ENCODE measurements around the gene OMD.
"Not testable (repeated sequence)": the region's sequence is repeated elsewhere in the genome, so short reads cannot be mapped to it uniquely, and the experiment has no call there.

OMD gene

GRCh38 chr9:92411157-92411556 lies 13.1 kb downstream of the OMD start:
- not testable (repeated sequence) for DNase-seq

DNA sequence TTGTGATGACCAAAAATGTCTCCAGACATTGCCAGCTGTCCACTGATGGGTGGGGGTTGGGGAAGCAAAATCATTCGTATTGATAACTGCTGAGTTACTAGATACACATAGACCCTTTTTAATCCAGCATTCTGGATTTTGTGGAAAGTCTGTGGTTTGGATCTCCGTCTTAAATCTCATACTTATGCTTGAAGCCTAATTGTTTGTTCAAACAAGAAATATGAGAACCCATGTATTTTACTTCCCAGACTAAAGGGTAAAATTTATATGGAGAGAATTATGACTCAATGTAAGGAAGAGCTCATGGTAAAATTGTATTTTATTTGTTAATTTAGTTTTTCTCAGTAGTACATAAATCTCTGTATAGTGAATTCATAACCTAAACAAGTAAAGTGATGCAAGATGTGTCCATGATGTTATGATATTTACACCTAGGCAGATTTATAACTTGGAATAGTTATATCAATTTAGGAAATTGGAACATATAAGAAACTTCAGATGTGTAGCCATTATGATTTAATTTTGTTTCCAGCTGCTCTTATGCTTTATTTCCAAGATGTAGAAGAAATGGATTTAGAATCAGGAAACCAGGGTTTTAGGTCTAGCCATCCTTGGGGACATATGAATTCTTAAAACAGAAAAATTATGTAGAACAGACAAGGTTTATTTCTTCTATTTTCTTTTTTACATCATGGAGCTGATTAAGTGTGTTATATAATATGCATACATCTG lies 15.4 kb downstream of the OMD start:
- peak in 1 of 3 experiments; percentile 2 for DNase-seq

GRCh38 chr9:92407818-92408217 lies 16.5 kb downstream of the OMD start:
- no peak for DNase-seq

- no peak for DNase-seq
Measured at GRCh38 chr9:92406477-92406876, 17.8 kb downstream of the OMD start.

DNA sequence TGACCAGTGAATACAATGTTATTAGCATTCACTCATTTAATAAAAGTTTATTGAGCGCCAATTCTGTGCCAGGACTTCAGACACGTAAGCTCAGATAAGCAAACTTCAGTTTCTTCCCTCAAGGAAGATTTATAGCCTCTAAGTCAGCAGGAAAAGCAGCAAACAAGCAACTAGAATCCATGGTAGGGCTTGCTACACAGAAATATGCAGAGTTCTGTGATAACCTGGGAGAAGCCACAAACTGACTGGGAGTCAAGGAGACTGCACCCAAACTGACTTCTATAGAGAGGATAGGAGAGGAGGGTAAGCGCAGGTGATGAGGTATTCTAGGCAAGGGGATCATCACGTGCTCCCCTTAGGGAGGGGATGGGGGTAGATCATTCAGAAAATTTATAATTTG lies 18.5 kb downstream of the OMD start:
- DNase-seq, result no peak

- DNase-seq, result no peak
Measured at GRCh38 chr9:92404042-92404836, 20.0 kb downstream of the OMD start, which contains the start of gene OGN. TSS of gene OGN (minus strand) at chr9:92404578. CDS start at chr9:92403407, 1,171 bp downstream.

DNA sequence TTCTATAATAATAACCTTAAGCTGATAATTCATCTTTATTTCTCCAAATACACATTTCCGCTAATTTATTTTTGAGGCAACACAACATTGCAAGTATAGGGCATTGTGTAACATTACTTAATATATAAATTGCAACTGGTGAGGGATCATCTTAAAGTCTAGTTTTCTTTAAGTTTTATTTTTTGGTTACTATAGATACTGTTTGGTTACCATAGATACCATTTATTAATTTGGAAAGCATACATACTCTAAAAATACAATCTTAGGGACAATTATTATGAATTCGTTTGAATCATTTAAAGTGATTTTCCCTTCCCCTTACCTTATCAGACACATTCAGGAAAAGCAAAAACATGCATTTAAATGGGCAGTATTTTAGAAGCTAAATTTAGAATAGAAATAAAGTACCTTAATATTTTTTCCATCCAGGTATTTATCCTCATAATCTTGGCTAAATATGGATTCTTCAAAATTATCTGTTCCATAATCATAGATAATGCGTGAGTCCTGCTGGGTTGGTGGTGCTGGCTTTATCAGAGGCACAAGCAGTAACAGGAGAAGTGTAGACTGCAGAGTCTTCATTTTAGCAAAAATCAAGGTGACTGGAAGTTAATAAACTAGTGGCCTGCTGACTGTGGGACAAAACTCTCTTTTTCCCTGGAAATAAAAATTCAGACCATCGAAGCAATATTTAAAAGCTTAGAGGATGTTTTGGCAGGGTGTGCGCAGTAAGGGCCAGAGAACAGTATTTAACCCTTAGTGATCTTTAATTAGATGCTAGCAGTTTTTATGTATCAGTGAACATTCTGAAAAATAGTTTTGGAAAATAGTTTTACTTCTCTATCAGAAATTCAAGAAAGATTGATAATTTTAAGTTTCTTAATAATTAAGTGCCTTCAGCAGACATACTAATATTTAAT lies 21.2 kb downstream of the OMD start:
- no peak for DNase-seq

GRCh38 chr9:92402360-92402759 lies 21.9 kb downstream of the OMD start:
- DNase-seq, result no peak

GRCh38 chr9:92397853-92398252 lies 26.4 kb downstream of the OMD start:
- no peak for DNase-seq

- no peak for DNase-seq
Measured at GRCh38 chr9:92395617-92396016, 28.7 kb downstream of the OMD start.

- DNase-seq, result no peak
Measured at GRCh38 chr9:92393686-92394085, 30.6 kb downstream of the OMD start.

- no peak for DNase-seq
Measured at GRCh38 chr9:92392690-92393089, 31.6 kb downstream of the OMD start.

- DNase-seq, result no peak
Measured at GRCh38 chr9:92385953-92386352, 38.3 kb downstream of the OMD start.

- no peak for DNase-seq
Measured at GRCh38 chr9:92385477-92385876, 38.8 kb downstream of the OMD start.

- DNase-seq, result no peak
Measured at GRCh38 chr9:92385001-92385400, 39.3 kb downstream of the OMD start.

- no peak for DNase-seq
Measured at GRCh38 chr9:92384375-92384774, 39.9 kb downstream of the OMD start.

- DNase-seq, result no peak
Measured at GRCh38 chr9:92381775-92382174, 42.5 kb downstream of the OMD start.

GRCh38 chr9:92380603-92381002 lies 43.7 kb downstream of the OMD start:
- DNase-seq, result no peak

GRCh38 chr9:92378865-92379560 lies 45.3 kb downstream of the OMD start:
- peak in 1 of 3 experiments; percentile 39 for DNase-seq

GRCh38 chr9:92377876-92378275 lies 46.4 kb downstream of the OMD start:
- no peak for DNase-seq

- no peak for DNase-seq
Measured at GRCh38 chr9:92373167-92373566, 51.1 kb downstream of the OMD start.

- no peak for DNase-seq
Measured at GRCh38 chr9:92369075-92369474, 55.2 kb downstream of the OMD start.
